Testis (tissue), 2 donors: Measurements from ENCODE around the gene NARF.

ENCODE experiments used
- POLR2A ChIP-seq: fragments of 450-650 bp; IDR thresholded peaks from one replicate; pipeline ENCODE4 v1.6.1; 2017; ENCODE audit warnings: antibody characterized with exemption, mild to moderate bottlenecking, moderate library complexity
- TF ChIP-seq, protein P1 (sequence below), 3 experiments: fragments of 450-650 bp in 2 of 3; fragments of 200-600 bp in 1 of 3; sonication (generic) in 1 of 3; IDR thresholded peaks; one replicate each; pipeline ENCODE4 v1.5.1; 2016 to 2019; ENCODE audit warnings: antibody characterized with exemption in 3 of 3, mild to moderate bottlenecking in 2 of 3, moderate library complexity in 1 of 3

DNA sequence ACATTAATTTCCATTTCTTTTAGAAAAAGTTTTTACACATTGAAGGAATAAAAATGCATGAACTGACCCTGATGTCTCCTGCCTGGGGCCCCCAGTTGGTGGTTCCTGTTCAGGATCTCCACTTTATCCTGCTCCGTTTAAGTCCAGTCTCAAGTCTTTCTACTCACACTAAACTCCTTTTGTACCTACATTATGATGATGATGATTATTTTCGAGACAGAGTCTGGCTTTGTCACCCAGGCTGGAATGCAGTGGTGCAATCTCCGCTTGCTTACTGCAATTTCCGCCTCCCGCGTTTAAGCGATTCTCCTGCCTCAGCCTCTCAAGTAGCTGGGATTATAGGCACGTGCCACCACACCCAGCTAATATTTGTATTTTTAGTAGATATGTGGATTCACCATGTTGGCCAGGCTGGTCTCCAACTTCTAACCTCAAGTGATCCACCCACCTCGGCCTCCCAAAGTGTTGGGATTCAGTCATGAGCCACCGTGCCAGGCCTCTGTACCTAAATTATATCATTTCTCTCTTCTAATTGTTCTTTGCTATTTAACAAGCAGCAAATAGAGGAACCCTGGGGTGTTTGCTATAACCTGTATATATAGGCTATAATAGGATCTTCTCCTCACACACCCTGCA is 58.8 kb downstream of the NARF start:
- TF ChIP-seq, protein P1, sequence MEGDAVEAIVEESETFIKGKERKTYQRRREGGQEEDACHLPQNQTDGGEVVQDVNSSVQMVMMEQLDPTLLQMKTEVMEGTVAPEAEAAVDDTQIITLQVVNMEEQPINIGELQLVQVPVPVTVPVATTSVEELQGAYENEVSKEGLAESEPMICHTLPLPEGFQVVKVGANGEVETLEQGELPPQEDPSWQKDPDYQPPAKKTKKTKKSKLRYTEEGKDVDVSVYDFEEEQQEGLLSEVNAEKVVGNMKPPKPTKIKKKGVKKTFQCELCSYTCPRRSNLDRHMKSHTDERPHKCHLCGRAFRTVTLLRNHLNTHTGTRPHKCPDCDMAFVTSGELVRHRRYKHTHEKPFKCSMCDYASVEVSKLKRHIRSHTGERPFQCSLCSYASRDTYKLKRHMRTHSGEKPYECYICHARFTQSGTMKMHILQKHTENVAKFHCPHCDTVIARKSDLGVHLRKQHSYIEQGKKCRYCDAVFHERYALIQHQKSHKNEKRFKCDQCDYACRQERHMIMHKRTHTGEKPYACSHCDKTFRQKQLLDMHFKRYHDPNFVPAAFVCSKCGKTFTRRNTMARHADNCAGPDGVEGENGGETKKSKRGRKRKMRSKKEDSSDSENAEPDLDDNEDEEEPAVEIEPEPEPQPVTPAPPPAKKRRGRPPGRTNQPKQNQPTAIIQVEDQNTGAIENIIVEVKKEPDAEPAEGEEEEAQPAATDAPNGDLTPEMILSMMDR (IDR thresholded peaks at IDR 0.05): no peak
- no peak for TF ChIP-seq POLR2A
